HG03520 (cell line): ENCODE data around the gene TRIM71.

Experiments used
- ATAC-seq: cut with Tn5 transposase; IDR thresholded peaks from one replicate; pipeline ENCODE4 v1.9.1; 2021; ENCODE audit warnings: mild to moderate bottlenecking, moderate library complexity; ENCODE audit not compliant: unreplicated experiment

The TRIM71 gene

GRCh38 chr3:32862936-32863487 lies 45.2 kb downstream of the TRIM71 start:
- no peak for ATAC-seq

DNA sequence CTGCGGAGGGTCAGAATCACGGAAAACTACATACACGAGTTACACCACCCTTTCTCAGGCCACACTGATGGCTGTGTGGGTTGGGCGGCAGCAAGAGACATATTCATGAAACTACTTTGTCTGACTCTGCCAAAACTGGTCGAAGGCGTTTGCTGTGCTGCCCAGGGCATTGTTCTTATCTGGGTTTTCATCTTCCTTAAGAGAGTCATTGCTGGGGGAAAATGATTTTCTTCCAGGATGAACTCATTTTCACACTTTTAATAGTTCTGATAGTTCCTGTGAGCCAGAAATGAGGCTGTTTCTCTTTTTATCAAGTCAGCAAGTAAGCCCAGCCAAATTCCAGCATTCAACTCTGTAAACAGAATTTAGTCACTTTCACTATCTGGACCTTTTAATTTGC lies 47.6 kb downstream of the TRIM71 start:
- no peak for ATAC-seq

- no peak for ATAC-seq
Measured at GRCh38 chr3:32866533-32866932, 48.7 kb downstream of the TRIM71 start.

DNA sequence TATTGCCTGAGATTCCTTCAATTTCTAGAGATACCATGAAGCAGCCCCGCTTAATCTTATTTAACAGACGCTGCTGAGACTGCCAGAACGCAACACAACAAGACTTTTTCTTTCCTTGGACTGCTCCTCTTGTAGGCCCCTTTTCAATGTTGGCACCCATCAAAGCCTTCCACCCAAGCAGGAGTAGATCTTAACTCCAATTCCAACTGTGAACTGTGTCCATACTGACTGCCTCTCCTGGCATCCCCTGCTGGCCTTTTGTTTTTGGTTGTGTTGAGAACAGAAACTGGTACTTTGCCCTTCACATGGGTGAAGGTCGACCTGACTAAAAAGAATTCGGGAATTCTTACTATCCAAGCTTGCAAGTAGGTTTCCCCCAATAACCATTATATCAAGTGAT lies 50.2 kb downstream of the TRIM71 start:
- ATAC-seq, result no peak

GRCh38 chr3:32868719-32869512 lies 51.1 kb downstream of the TRIM71 start:
- ATAC-seq, result no peak

DNA sequence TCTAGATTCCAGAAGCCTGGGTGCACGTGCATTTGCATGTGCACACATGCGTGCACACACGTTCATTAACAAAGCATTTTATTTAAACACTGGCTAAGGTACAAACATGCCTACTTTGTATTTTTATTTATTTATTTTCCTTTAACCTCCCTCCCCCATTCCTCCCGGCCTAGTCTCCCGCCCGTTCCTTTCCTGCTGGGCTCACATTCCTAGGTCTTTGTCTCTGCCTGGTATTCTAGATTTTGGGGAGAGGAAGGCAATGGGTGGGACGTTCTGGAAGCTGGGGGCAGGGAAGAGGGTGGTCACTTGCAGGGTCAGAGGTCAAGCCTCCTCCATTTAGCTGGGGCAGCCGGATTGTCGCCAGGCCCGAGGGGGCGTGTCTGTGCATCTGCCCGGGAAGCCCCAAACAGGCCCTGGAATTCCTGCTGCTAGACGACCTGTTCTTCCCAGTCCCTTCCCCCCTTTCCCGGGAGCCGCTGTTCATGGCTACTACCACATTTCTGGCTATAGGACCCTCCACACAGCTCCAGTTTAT lies 51.8 kb downstream of the TRIM71 start:
- no peak for ATAC-seq

DNA sequence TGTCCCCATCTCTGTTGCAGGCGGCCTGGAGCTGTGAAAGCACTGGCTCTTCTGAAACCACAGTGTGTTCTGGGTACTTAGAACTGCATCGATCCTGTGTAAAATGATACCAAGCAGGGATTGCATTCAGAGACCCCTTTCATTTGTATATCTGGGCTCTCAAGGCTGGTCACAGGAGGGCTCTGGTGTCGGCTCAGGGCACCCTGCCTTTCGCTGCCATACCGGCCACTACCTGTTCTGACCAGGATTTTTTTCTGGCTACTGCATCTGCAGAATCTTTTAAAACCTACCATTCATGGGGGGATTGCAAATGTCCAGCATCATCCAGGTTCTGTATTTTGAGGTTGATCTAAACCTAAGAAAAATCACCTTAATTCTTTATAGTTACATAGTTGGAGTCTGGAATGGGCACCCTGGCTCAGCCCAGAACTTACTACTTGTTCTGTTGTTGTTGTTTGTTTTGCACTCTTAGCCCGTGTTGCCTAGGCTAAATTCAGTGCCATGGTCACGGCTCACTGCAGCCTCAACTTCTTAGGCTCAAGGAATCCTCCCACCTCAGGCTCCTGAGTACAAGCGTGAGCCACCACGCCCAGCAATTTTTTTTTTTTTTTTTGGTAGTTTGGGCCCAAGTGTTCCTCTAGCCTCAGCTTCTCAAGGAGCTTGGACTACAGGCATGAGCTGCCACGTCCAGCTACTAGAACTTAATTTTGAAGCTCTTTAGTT lies 52.7 kb downstream of the TRIM71 start:
- ATAC-seq, result no peak

GRCh38 chr3:32871273-32871672 lies 53.5 kb downstream of the TRIM71 start:
- ATAC-seq, result no peak

DNA sequence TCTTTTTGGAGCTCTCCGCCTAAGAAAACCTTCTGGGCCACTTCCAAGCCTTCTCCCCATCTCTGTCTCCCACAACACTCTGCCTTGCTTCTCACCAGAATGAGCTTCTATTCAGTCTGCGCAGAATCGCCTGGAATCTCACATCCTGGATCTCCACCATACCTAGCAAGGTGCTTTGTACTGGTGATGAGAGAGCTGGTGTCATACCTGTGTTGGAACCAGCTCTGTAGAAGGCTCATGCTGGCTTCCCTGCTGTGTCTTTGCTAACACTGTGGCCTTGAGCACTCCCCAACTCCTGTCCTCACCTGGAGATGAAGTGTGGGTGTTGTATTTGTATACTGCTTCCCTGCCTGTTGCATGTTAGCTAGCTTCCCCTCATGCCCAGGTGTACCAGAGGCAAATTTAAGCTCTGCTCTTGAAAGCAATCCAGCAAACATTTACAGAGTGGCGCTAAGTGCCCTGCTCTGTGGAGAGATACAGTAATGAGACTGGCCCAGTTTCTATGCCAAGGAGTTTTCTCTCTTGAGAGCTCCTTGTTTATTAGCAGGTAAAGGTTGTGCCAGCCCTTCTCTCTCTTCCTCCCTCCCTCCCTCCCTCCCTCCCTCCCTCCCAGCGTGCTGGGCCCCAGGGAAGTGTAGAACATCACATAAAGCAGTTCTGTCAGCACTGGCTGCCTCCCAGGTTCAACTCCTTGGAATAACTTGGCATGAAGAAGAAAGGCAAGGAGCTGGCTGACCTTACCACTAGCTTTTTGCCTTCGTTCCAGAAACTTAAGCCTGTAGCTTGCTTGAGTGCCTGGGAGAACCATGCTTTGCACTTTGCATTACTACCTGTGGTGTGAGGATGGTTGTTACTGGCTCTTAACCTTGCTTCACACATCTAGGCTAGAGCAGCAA lies 54.9 kb downstream of the TRIM71 start:
- no peak for ATAC-seq

DNA sequence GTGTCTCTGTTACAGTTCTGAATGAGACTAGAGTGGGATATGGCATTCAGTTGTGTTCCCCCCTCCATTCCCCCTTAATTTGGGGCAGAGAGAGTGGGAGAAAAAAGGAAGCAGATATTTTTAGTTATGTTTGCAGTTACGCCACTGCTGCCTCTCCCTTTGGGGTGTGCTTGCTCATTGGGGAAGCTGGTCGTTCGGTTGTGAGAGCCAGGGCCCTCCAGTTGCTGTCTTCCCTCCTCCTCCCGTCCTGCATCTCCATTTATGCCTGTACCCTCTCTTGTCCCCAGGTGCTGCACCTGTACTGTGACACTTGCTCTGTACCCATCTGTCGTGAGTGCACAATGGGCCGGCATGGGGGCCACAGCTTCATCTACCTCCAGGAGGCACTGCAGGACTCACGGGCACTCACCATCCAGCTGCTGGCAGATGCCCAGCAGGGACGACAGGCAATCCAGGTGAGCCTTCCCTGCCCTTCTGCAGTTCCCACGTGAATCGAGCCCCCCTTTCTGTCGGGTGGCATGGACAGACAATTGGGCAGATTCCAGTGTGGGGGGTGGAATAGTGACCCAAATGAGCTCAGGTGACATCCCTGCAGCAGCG lies 55.8 kb downstream of the TRIM71 start:
- ATAC-seq, result no peak

DNA sequence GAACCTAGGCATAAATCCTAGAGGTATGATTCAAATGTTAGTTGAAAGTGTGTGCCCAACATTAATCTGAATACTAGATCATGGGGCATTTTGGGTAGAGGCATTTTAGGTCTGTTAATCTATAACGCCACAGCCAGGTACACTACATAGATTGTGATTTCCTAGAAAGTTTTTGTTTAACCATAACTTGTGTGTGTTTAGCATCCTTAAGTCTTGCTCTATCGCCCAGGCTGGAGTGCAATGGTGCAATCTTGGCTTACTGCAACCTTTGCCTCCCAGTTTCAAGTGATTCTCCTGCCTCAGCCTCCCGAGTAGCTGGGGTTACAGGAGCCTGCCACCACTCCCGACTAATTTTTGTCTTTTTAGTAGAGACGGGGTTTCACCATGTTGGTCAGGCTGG lies 59.1 kb downstream of the TRIM71 start:
- ATAC-seq, result no peak

DNA sequence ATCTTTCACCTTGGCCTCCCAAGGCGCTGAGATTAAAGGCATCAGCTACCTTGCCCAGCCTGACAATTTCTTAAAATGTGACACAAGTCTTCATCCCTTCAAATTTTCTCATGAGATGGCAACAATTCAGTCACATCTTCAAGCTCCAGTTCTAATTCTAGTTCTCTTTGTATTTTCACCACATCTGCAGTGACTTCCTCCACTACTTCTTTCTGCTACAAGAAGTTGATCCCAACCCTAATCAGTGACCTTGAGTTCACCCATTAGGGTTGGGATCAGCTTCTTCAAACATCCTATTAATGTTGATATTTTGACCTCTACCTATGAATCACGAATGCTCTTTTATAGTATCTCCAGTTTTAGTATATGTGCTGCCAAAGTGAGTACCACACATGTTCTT lies 59.8 kb downstream of the TRIM71 start:
- ATAC-seq, result no peak

DNA sequence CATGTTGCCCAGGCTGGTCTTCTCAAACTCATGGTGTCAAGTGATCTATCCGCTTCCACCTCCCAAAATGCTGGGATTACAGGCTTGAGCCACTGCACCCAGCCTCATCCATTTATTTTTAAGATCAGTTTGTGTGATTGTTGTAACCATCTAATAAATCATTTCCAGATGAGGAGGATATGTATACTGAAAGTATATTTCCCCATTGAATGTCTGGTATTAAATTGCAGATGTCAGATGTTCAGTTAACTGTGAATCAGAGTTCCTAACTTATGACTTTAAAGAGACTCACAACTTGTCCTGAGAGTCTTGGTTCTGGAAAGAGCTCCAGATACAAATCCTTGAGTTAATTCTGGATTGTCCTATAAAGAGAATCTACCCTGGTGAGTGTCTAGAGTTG lies 62.4 kb downstream of the TRIM71 start:
- ATAC-seq, result no peak

DNA sequence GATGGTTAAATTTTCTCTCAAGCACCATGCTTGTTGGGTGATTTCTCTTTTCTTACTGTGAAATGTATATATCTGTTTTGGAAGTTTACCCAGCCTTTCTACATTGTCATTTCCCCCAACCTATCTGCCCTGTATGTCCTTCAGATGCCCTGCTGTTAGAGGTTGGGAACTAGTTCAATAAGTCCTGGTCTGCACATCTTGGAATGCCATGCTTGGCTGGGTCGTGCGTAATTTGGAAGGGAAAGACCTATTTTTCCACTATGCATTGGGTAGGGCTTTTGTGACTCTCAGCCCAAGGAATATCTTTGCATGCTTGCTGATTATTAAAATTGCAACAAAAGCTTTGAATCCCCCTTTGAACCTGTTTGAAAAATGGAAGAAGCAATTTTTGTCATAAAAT lies 63.8 kb downstream of the TRIM71 start:
- no peak for ATAC-seq

DNA sequence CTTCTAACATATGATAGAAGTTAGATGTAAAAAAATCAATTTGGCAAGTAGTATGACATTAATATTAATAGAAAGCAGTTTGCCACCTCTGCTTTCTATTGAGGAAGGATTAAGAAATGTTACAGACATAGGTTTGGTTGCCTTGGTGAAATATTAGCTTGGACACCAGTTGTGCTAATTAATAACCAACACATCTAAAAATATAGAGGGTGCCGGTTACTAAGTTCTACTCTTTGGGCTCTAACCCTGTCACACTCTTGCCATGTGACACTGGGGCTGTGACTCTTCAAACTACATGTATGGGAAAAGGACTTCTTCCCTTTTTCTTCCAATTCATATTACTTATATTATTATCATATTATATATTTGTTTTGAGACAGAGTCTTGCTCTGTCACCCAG lies 64.4 kb downstream of the TRIM71 start:
- ATAC-seq, result peak; percentile 25

GRCh38 chr3:32882603-32883025 lies 64.8 kb downstream of the TRIM71 start:
- ATAC-seq, result peak; percentile 86

DNA sequence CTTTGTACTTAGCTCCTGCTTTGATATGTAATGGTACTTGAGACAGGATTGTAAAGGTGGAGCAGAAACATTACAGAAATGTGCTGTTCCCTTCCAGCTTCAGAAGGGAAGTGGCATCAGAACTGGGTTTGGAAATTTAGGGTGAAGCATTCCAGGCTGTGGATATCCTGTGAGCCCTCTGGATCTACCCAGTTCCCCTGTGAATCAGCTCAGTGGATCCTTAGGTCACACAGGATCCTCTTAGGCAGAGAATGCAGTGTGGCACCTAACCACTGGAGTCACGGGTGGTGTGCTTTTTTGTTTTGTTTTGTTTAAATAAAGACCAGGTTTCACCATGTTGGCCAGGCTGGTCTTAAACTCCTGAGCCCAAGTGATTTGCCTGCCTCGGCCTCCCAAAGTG lies 66.0 kb downstream of the TRIM71 start:
- no peak for ATAC-seq

GRCh38 chr3:32884591-32884990 lies 66.8 kb downstream of the TRIM71 start:
- ATAC-seq, result no peak

GRCh38 chr3:32885283-32885901 lies 67.6 kb downstream of the TRIM71 start:
- ATAC-seq, result no peak

GRCh38 chr3:32886296-32886695 lies 68.5 kb downstream of the TRIM71 start:
- ATAC-seq, result no peak
